ENCODE results near the gene BTK. TPM values are rescaled to one million over a fixed set of nuclear protein-coding genes. Genes with fewer than 3 reads are reported as not detected.

Gene BTK
- polyA plus RNA-seq, 1 donor: 1.6 TPM

- DNase-seq (ENCODE audit: low read depth): no peak
These were observed 7.7 kb upstream of the BTK start for GRCh38 chrX:101393530-101394305.

DNA sequence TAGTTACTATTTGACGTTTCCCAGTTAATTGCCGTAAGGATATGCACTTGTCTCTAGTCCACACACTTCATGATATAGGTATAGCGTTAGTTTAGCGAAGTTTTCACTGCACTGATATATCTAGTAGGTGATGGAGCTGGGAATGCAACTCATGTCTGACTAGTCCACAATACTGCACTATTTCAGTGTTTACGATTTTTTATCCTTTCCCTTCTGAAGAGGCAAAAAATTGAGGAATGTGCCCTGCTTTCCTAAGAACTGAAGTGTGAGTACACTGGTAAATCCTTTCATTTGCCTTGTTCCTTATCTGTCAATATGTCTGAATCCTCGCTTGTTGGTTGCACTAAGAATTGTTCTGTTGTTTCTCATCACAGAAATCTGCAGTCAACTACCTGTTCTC is 5.8 kb upstream of the BTK start:
- no peak for DNase-seq (ENCODE audit: low read depth)

GRCh38 chrX:101390664-101391525 is 4.9 kb upstream of the BTK start, which contains the start of gene RPL36A:
Gene RPL36A (plus strand): TSS chrX:101391011. CDS start chrX:101391044, 33 bp downstream.
- peak; percentile 77 for DNase-seq (ENCODE audit: low read depth)

DNA sequence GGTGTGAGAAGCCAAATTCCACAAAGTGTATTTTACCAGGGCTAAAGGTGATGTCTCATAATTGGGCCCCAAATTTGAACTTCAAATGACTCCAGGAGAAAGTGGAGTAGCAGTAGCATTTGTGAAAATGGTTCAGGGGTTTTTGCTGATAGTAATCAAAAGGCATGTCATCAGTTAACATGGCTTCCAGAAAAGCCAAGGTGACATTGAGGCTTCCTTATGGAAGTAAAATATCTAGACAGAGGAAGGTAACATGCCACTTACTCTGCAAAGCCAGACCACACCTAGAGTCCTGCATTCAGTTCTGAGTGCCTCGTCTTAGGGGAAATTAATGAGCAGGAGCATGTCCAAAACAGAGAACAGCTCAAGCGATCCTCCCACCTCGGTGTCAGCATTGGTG is 2.6 kb upstream of the BTK start:
- DNase-seq (ENCODE audit: low read depth): no peak

DNA sequence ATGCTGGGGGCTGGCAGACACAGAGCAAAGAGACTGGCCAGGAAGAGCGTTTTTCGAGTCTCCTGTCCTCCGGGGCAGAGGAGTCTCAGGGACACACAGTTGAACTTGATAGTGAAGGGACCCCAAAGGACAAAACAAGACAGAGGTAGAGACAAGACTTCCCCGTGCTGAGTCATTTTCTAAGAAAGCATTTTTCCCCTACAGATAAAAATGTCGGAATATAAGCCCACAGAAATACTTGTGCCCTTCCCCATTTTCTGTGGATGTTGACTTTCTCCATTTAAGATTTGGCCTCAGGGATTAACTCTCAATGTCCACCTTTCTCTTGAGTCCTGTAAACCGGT is 523 bp upstream of the BTK start:
- no peak for DNase-seq (ENCODE audit: low read depth)

GRCh38 chrX:101385026-101385684 is 836 bp downstream of the BTK start:
- no peak for DNase-seq (ENCODE audit: low read depth)

DNA sequence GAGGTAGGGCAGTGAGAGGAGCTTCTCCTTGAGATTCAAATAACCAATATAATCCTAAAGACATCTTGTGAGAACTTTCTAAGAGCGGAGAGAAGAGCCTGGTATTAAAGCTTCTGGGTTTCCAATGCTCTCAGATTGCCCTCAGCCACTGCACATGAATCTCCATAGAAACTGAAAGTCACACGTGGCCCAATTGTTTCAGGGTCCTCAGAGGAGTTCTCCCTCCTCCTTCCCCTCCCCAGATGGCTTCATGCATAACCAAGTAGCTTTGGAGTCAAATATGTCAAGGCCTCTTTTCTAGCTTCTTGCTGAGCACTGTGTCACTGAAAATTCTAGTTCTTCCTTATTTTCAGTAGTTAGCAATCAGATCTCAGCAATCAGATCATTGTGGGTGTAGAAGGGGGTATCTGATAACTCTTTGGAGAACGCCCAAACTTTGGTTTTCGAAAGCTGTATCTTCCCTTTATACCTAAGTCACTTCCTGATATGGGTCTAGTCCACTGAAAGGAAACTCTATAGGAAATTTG is 2.2 kb downstream of the BTK start:
- DNase-seq (ENCODE audit: low read depth): no peak

GRCh38 chrX:101377547-101377946 is 8.4 kb downstream of the BTK start:
- no peak for DNase-seq (ENCODE audit: low read depth)

DNA sequence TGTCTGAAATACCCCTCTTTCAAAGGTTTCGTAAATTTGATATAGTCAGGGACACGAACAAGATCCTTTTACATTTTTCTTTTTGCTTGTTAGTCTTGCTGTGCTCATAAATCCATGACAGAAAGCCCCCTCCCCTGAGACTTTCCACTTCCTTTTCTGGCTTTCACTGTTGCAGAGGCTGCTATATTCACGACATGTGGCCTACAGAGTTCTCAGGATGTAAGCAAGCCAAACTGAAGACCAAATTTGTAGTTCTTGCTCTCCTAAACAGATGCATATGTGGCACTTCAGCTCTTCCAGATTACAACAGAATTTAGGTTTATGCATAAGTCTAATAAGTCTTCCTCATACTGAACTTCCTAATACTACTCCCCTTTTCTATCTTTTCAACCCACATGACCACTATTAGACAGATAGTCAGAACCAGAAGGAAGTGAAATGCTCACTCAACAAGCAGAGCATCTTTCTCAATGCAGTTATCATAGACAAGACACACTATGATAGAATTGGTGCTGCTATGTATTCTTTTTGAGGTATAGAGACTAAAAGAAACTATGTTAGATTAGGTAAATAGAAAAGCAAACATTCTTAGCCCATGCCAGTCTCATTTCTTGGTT is 15.0 kb downstream of the BTK start:
- no peak for DNase-seq (ENCODE audit: low read depth)

DNA sequence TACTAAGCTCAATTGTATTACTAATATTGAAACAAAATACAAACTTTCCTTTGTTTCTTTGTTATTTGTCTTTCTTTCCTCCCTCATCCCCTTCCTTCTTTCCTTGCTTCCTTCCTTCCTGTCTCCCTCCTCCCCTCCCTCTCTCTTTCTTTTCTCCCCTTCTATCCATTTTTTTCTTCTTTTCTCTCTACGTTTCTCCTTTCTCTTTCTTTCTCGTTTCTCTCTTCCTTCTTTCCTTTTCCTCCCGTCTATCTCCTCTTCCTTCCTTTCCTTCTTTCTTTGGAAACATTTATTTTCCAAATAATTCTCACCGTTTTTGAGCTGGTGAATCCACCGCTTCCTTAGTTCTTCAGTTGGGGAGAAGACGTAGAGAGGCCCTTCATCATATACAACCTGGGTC is 16.3 kb downstream of the BTK start:
- DNase-seq (ENCODE audit: low read depth): no peak

GRCh38 chrX:101368800-101369199 is 17.2 kb downstream of the BTK start:
- no peak for DNase-seq (ENCODE audit: low read depth)

GRCh38 chrX:101365301-101365795 is 20.6 kb downstream of the BTK start:
- no peak for DNase-seq (ENCODE audit: low read depth)

DNA sequence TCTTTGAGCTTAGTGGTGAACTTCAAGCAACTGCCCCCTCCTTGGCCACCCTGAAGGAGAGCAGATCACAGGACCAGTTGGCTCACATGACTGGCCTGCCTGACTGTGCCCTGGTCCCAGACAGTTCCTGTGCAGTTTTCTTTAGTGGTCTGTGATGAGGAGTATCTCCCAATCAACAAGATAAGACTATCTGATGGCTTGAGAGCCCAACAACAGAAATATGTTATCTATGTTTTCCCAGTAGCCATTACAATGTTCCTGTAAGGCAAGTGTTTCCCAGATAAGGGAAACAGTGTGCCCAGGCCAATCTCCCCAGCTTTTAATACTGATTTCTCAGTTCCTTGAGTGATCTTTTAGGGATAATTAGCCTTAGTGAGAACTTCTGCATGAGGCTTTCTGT is 23.2 kb downstream of the BTK start:
- DNase-seq (ENCODE audit: low read depth): no peak

GRCh38 chrX:101362116-101362515 is 23.9 kb downstream of the BTK start:
- no peak for DNase-seq (ENCODE audit: low read depth)

DNA sequence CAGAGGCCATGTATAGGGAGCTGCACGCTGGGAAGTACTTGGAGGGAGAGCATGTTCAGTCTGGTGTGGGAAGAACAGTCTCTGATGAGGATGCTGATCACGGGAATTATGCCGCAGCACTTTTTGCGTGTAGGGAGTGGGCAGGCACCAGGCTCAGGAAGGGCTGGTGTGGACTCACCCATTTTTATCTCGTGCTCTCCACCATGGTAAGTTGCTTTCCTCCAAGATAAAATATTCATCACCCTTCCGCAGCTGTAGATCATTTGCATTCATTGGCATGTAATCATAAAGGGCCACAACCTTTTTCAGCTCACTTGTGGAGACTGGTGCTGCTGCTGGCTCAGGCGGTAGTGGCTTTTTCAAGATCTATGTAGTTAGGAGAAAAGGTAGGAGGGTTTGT is 25.6 kb downstream of the BTK start:
- DNase-seq (ENCODE audit: low read depth): no peak

DNA sequence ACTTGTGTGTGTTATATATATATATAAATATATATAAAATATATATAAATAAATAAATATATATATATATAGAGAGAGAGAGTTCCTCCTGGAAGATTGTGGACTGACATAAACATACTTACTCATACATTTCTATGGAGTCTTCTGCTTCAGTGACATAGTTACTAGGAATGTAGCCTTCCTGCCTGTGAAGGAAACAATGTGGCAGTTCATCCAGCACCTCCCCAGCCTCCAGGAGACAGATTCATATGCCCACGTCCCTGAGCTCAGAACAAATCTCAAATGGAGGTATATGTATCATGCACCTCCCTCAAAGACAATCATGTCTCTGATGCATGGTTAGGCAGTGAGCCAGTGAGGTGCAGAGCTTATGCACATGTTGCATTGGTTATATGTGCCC is 26.0 kb downstream of the BTK start:
- no peak for DNase-seq (ENCODE audit: low read depth)

- no peak for DNase-seq (ENCODE audit: low read depth)
These were observed 28.7 kb downstream of the BTK start for GRCh38 chrX:101357166-101357795.

DNA sequence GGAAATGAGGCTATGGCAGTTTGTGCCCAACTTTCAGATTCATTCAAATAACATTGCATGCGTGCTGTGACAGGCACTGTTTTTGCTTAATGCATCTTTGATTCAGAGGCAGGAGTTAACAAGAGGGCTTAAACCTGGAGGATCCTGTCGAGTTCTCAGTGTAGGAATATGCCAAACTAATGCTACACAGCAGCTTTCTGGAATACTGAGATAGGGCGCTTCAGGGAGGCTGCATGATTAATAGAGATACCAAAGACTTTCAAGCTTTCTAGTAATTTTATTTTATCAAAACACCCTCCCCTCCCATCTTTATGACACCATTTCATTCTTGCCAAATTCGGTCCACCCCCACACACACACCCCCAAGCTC is 36.8 kb downstream of the BTK start:
- DNase-seq (ENCODE audit: low read depth): no peak

GRCh38 chrX:101348452-101349192 is 37.4 kb downstream of the BTK start, which contains the start of gene TIMM8A:
Gene TIMM8A (minus strand): TSS chrX:101348742. CDS start chrX:101348664, 78 bp downstream.
- peak; percentile 36 for DNase-seq (ENCODE audit: low read depth)

GRCh38 chrX:101347859-101348451 is 38.0 kb downstream of the BTK start:
- DNase-seq (ENCODE audit: low read depth): no peak

Data from forelimb muscle (tissue), 1 donor.